T-helper 1 cell treated with Interleukin-12 subunit alpha and Interleukin-12 subunit beta and Interleukin-4 antibody, amounts not matched to agents 30 μg/mL and 1 μg/mL, for 36 hours (primary cell): ENCODE results near the gene RPRML.

Experiments used
- H3K27ac Mint-ChIP-seq: one replicate; pipeline ENCODE4 v1.8.0; 2021; ENCODE audit warnings: mild to moderate bottlenecking, mixed read lengths
- H3K27me3 Mint-ChIP-seq: one replicate; pipeline ENCODE4 v1.8.0; 2021; ENCODE audit warnings: low read depth, mixed read lengths
- H3K36me3 Mint-ChIP-seq: one replicate; pipeline ENCODE4 v1.8.0; 2021; ENCODE audit warnings: low read depth, mixed read lengths
- H3K4me1 Mint-ChIP-seq: one replicate; pipeline ENCODE4 v1.8.0; 2021; ENCODE audit warnings: low read depth, mixed read lengths
- H3K4me3 Mint-ChIP-seq: one replicate; pipeline ENCODE4 v1.8.0; 2021; ENCODE audit warnings: mild to moderate bottlenecking, moderate library complexity, mixed read lengths
- H3K9me3 Mint-ChIP-seq: one replicate; pipeline ENCODE4 v1.8.0; 2021; ENCODE audit warnings: mixed read lengths

RPRML gene

GRCh38 chr17:46943501-46944393, 35.3 kb downstream of the RPRML start:
- Mint-ChIP-seq H3K4me3 (no peak overlapping the region), H3K9me3 (no peaks in the 10 kb centered on the region), H3K4me1 (peaks cover 10% of the 10 kb centered on the region), H3K36me3 (peaks cover 19% of the 10 kb centered on the region), H3K27ac (no peak overlapping the region), H3K27me3 (no peaks in the 10 kb centered on the region)

GRCh38 chr17:46943218-46943500, 35.9 kb downstream of the RPRML start:
- H3K27me3 Mint-ChIP-seq: no peaks in the 10 kb centered on the region
- H3K27ac Mint-ChIP-seq: no peak overlapping the region
- H3K9me3 Mint-ChIP-seq: no peaks in the 10 kb centered on the region
- peaks cover 23% of the 10 kb centered on the region for H3K36me3 Mint-ChIP-seq
- peaks cover 10% of the 10 kb centered on the region for H3K4me1 Mint-ChIP-seq
- no peak overlapping the region for H3K4me3 Mint-ChIP-seq

GRCh38 chr17:46942441-46943217, 36.4 kb downstream of the RPRML start:
- Mint-ChIP-seq H3K36me3 (peaks cover 23% of the 10 kb centered on the region), H3K9me3 (no peaks in the 10 kb centered on the region), H3K27me3 (no peaks in the 10 kb centered on the region), H3K4me1 (peaks cover 10% of the 10 kb centered on the region), H3K27ac (no peak overlapping the region), H3K4me3 (no peak overlapping the region)

- Mint-ChIP-seq H3K4me3 (no peak overlapping the region), H3K27me3 (no peaks in the 10 kb centered on the region), H3K9me3 (no peaks in the 10 kb centered on the region), H3K27ac (no peak overlapping the region), H3K4me1 (peaks cover 10% of the 10 kb centered on the region), H3K36me3 (peaks cover 30% of the 10 kb centered on the region)
Observed at GRCh38 chr17:46940692-46941404, 38.2 kb downstream of the RPRML start.

GRCh38 chr17:46935658-46936266, 43.3 kb downstream of the RPRML start:
- H3K4me3 Mint-ChIP-seq: no peak overlapping the region
- H3K4me1 Mint-ChIP-seq: peaks cover 3% of the 10 kb centered on the region
- no peaks in the 10 kb centered on the region for H3K27me3 Mint-ChIP-seq
- no peak overlapping the region for H3K27ac Mint-ChIP-seq
- H3K9me3 Mint-ChIP-seq: no peaks in the 10 kb centered on the region
- H3K36me3 Mint-ChIP-seq: peaks cover 57% of the 10 kb centered on the region

- Mint-ChIP-seq H3K9me3 (no peaks in the 10 kb centered on the region), H3K27me3 (no peaks in the 10 kb centered on the region), H3K36me3 (peaks cover 41% of the 10 kb centered on the region), H3K4me3 (no peak overlapping the region), H3K27ac (no peak overlapping the region), H3K4me1 (peaks cover 21% of the 10 kb centered on the region)
Observed at GRCh38 chr17:46931596-46931995, 47.5 kb downstream of the RPRML start.

GRCh38 chr17:46930051-46930450, 49.0 kb downstream of the RPRML start:
- Mint-ChIP-seq H3K27ac (no peak overlapping the region), H3K36me3 (peaks cover 41% of the 10 kb centered on the region), H3K27me3 (no peaks in the 10 kb centered on the region), H3K9me3 (no peaks in the 10 kb centered on the region), H3K4me3 (no peak overlapping the region), H3K4me1 (peaks cover 31% of the 10 kb centered on the region)

- no peak overlapping the region for H3K27ac Mint-ChIP-seq
Observed at GRCh38 chr17:46929413-46929812, 49.6 kb downstream of the RPRML start.

GRCh38 chr17:46928467-46929261, 50.4 kb downstream of the RPRML start:
- Mint-ChIP-seq H3K4me3 (no peak overlapping the region), H3K27me3 (no peaks in the 10 kb centered on the region), H3K36me3 (peaks cover 34% of the 10 kb centered on the region), H3K27ac (no peak overlapping the region), H3K4me1 (peaks cover 41% of the 10 kb centered on the region), H3K9me3 (no peaks in the 10 kb centered on the region)

More at GRCh38 chr17:46929413-46929812, 49.6 kb downstream of the RPRML start:
- Mint-ChIP-seq H3K9me3 (no peaks in the 10 kb centered on the region), H3K27me3 (no peaks in the 10 kb centered on the region), H3K4me1 (peaks cover 35% of the 10 kb centered on the region), H3K36me3 (peaks cover 36% of the 10 kb centered on the region), H3K4me3 (no peak overlapping the region)
